ENCODE data around the gene GNAT3. TPM values are rescaled to one million over a fixed set of nuclear protein-coding genes. Genes with fewer than 3 reads are reported as not detected.

The GNAT3 gene
- total RNA-seq, 4 donors from 2014 or later: not detected

GRCh38 chr7:80440883-80441282, 71.0 kb downstream of the GNAT3 start:
- intact Hi-C loops (cut with DNase I; ENCODE audit: low total_unique reads): no loop called here
- Histone ChIP-seq H3K4me1 (no peaks in the 10 kb centered on the region), H3K36me3 (no peaks in the 10 kb centered on the region), H3K9me3 (no peaks in the 10 kb centered on the region), H3K4me3 (no peak overlapping the region), H3K27ac (no peak overlapping the region), H3K27me3 (no peaks in the 10 kb centered on the region)
- no peak for DNase-seq
- TF ChIP-seq POLR2A (IDR thresholded peaks at IDR 0.05): no peak
- TF ChIP-seq CTCF (IDR thresholded peaks at IDR 0.05): no peak

GRCh38 chr7:80439894-80440821, 71.7 kb downstream of the GNAT3 start:
- Histone ChIP-seq H3K27ac (no peak overlapping the region), H3K4me1 (no peaks in the 10 kb centered on the region), H3K9me3 (no peaks in the 10 kb centered on the region), H3K36me3 (no peaks in the 10 kb centered on the region), H3K4me3 (no peak overlapping the region), H3K27me3 (no peaks in the 10 kb centered on the region)
- TF ChIP-seq CTCF (IDR thresholded peaks at IDR 0.05): no peak
- no peak for TF ChIP-seq POLR2A (IDR thresholded peaks at IDR 0.05)
- intact Hi-C loops (cut with DNase I; ENCODE audit: low total_unique reads): no loop called here
- no peak for DNase-seq

GRCh38 chr7:80435521-80435920, 76.3 kb downstream of the GNAT3 start:
- no peak for DNase-seq
- Histone ChIP-seq H3K27me3 (no peaks in the 10 kb centered on the region), H3K27ac (no peak overlapping the region), H3K4me3 (no peak overlapping the region), H3K9me3 (no peaks in the 10 kb centered on the region), H3K36me3 (no peaks in the 10 kb centered on the region), H3K4me1 (no peaks in the 10 kb centered on the region)
- intact Hi-C loops (cut with DNase I; ENCODE audit: low total_unique reads): no loop called here
- TF ChIP-seq POLR2A (IDR thresholded peaks at IDR 0.05) (no peak), CTCF (IDR thresholded peaks at IDR 0.05) (no peak)

- no peak overlapping the region for H3K27ac ChIP-seq
- H3K4me3 ChIP-seq: no peak overlapping the region
- TF ChIP-seq CTCF (IDR thresholded peaks at IDR 0.05): no peak
- no peak for TF ChIP-seq POLR2A (IDR thresholded peaks at IDR 0.05)
- no peaks in the 10 kb centered on the region for H3K9me3 ChIP-seq
- intact Hi-C loops (cut with DNase I; ENCODE audit: low total_unique reads): no loop called here
- no peak for DNase-seq
- H3K27me3 ChIP-seq: no peaks in the 10 kb centered on the region
- H3K36me3 ChIP-seq: no peaks in the 10 kb centered on the region
- no peaks in the 10 kb centered on the region for H3K4me1 ChIP-seq
These were observed 77.8 kb downstream of the GNAT3 start for GRCh38 chr7:80434047-80434446.

- intact Hi-C loops (cut with DNase I; ENCODE audit: low total_unique reads): no loop called here
- H3K36me3 ChIP-seq: no peaks in the 10 kb centered on the region
- no peak overlapping the region for H3K27ac ChIP-seq
- no peak for DNase-seq
- no peaks in the 10 kb centered on the region for H3K4me1 ChIP-seq
- TF ChIP-seq POLR2A (IDR thresholded peaks at IDR 0.05): no peak
- TF ChIP-seq CTCF (IDR thresholded peaks at IDR 0.05): no peak
- H3K4me3 ChIP-seq: no peak overlapping the region
- no peaks in the 10 kb centered on the region for H3K9me3 ChIP-seq
- H3K27me3 ChIP-seq: no peaks in the 10 kb centered on the region
These were observed 79.7 kb downstream of the GNAT3 start for GRCh38 chr7:80432166-80432565.

Measured in uterus (tissue), 4 donors.